Smooth muscle cell (in vitro differentiated cells): ENCODE measurements around the gene GLI3. TPM values are rescaled to one million over a fixed set of nuclear protein-coding genes. Genes with fewer than 3 reads are reported as not detected.
A peak's percentile ranks its signal among the peaks of the same experiment; 100 is the strongest.

Experiments used
- DNase-seq: peaks from one replicate; lab custom pipeline; 2025; ENCODE audit not compliant: unreplicated experiment; lab: John Stamatoyannopoulos, UW
- H2AFZ ChIP-seq: fragments of 200-600 bp; sonication (generic); 2 replicates; pipeline ENCODE4 v1.6.0; 2016; ENCODE audit warnings: antibody characterized with exemption, low read depth, mild to moderate bottlenecking
- H3F3A ChIP-seq: fragments of 200-600 bp; sonication (generic); 2 replicates; pipeline ENCODE4 v1.6.0; 2017; ENCODE audit warnings: antibody characterized with exemption, low read depth
- H3K27ac ChIP-seq: fragments of 200-600 bp; sonication (generic); 2 replicates; pipeline ENCODE4 v1.5.1; 2016; ENCODE audit warnings: low read depth, mild to moderate bottlenecking
- H3K27me3 ChIP-seq: fragments of 200-600 bp; sonication (generic); 2 replicates; pipeline ENCODE4 v1.6.1; 2016; ENCODE audit warnings: low read depth, mild to moderate bottlenecking
- H3K36me3 ChIP-seq: fragments of 200-600 bp; sonication (generic); 2 replicates; pipeline ENCODE4 v1.5.1; 2016; ENCODE audit warnings: low read depth
- H3K4me1 ChIP-seq: fragments of 200-600 bp; sonication (generic); 2 replicates; pipeline ENCODE4 v1.5.1; 2016; ENCODE audit warnings: low read depth
- H3K4me2 ChIP-seq: fragments of 200-600 bp; sonication (generic); 2 replicates; pipeline ENCODE4 v1.6.0; 2016; ENCODE audit warnings: mild to moderate bottlenecking
- H3K4me3 ChIP-seq: fragments of 200-600 bp; sonication (generic); 2 replicates; pipeline ENCODE4 v1.5.1; 2016; ENCODE audit warnings: mild to moderate bottlenecking
- H3K79me2 ChIP-seq: fragments of 200-600 bp; sonication (generic); 2 replicates; pipeline ENCODE4 v1.6.0; 2016; ENCODE audit warnings: low read depth, mild to moderate bottlenecking
- H3K9ac ChIP-seq: fragments of 200-600 bp; sonication (generic); 2 replicates; pipeline ENCODE4 v1.6.0; 2016; ENCODE audit warnings: low read depth
- H3K9me3 ChIP-seq: fragments of 200-600 bp; sonication (generic); replicated peaks from 2 replicates; pipeline ENCODE4 v1.5.1; 2016; ENCODE audit warnings: low read depth
- H4K20me1 ChIP-seq: fragments of 200-600 bp; sonication (generic); 2 replicates; pipeline ENCODE4 v1.6.0; 2016; ENCODE audit warnings: low read depth
- CTCF ChIP-seq: fragments of 200-600 bp; sonication (generic); IDR thresholded peaks from 2 replicates; pipeline ENCODE4 v1.5.1; 2017; ENCODE audit warnings: borderline replicate concordance, mild to moderate bottlenecking, antibody characterized with exemption; ENCODE audit not compliant: insufficient read depth, poor library complexity, severe bottlenecking
- WGBS: methylation state at CpG from one replicate; pipeline ENCODE4 v1.1.7; 2016; ENCODE audit warnings: low lambda C conversion rate; 5-methylcytosine and 5-hydroxymethylcytosine counted together
- polyA plus RNA-seq: library from polyadenylated mRNA; unstranded; fragments of >200 nt; fragmentation: Nextera tagmentation; extraction: Ambion mirVana; gene quantifications from 2 replicates; pipeline ENCODE4 v1.2.1, GENCODE V29; 2016
- total RNA-seq: library from RNA; depleted of rRNA; stranded (reverse); fragments of >200 nt; gene quantifications from 2 replicates; pipeline ENCODE4 v1.2.3, GENCODE V29; 2014

GLI3 gene
- total and polyA plus RNA-seq, 2 experiments from 2014 or later = 31.1 to 70.4 TPM

GRCh38 chr7:42108803-42109528, 128.0 kb downstream of the GLI3 start:
- DNase-seq = no peak
- no peaks in the 10 kb centered on the region for H3K27me3 ChIP-seq
- peaks cover 8% of the 10 kb centered on the region for H3F3A ChIP-seq
- no peak overlapping the region for H3K27ac ChIP-seq
- no peaks in the 10 kb centered on the region for H3K36me3 ChIP-seq
- 74% methylated on average over 7 of the region's 7 CpGs for WGBS
- no peak overlapping the region for H3K4me2 ChIP-seq
- peaks cover 100% of the 10 kb centered on the region for H4K20me1 ChIP-seq
- peaks cover 29% of the 10 kb centered on the region for H3K4me1 ChIP-seq
- H3K79me2 ChIP-seq = peaks cover 56% of the 10 kb centered on the region
- no peaks in the 10 kb centered on the region for H3K9me3 ChIP-seq
- no peak for TF ChIP-seq CTCF
- no peak overlapping the region for H3K4me3 ChIP-seq
- no peak overlapping the region for H2AFZ ChIP-seq
- H3K9ac ChIP-seq = no peak overlapping the region

- DNase-seq = no peak
- Histone ChIP-seq H3K79me2 (peaks cover 46% of the 10 kb centered on the region), H3K36me3 (no peaks in the 10 kb centered on the region), H3K27ac (peak overlapping the region; percentile 24), H3K9ac (no peak overlapping the region), H3K4me1 (peaks cover 29% of the 10 kb centered on the region), H2AFZ (no peak overlapping the region), H3K4me3 (no peak overlapping the region), H3K27me3 (no peaks in the 10 kb centered on the region), H4K20me1 (peaks cover 100% of the 10 kb centered on the region), H3F3A (peaks cover 8% of the 10 kb centered on the region), H3K4me2 (peak overlapping the region; percentile 37), H3K9me3 (no peaks in the 10 kb centered on the region)
- 37% methylated on average over 10 of the region's 10 CpGs for WGBS
- no peak for TF ChIP-seq CTCF
Measured at GRCh38 chr7:42107484-42108240, 129.3 kb downstream of the GLI3 start.

GRCh38 chr7:42106562-42106961, 130.4 kb downstream of the GLI3 start:
- Histone ChIP-seq H3K4me3 (no peak overlapping the region), H3K36me3 (no peaks in the 10 kb centered on the region), H3K4me1 (peaks cover 29% of the 10 kb centered on the region), H2AFZ (no peak overlapping the region), H3K27me3 (no peaks in the 10 kb centered on the region), H4K20me1 (peaks cover 96% of the 10 kb centered on the region), H3F3A (peaks cover 8% of the 10 kb centered on the region), H3K79me2 (peaks cover 37% of the 10 kb centered on the region), H3K9me3 (no peaks in the 10 kb centered on the region), H3K4me2 (no peak overlapping the region), H3K9ac (no peak overlapping the region), H3K27ac (no peak overlapping the region)
- WGBS = 64% methylated on average over 3 of the region's 3 CpGs
- no peak for TF ChIP-seq CTCF
- DNase-seq = no peak
